ENCODE measurements around the gene PFKM.

The PFKM gene

DNA sequence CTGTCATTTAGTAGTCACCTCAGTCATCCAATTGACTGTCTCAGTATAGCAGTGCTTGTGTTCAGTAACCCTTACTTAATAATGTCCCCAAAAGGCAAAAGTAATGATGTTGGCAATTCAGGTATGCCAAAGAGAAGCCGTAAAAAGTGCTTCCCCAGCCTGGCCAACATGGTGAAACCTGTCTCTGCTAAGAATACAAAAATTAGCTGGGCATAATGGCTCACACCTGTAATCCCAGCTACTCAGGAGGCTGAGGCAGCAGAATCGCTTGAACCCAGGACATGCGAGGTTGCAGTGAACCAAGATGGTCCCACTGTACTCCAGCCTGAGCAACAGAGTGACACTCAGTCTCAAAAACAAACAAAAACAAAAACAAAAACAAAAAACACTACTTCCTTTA is 46.9 kb upstream of the PFKM start:
- H3K4ac ChIP-seq (ENCODE audit: low read depth, low read length): no peak overlapping the region
- H3K18ac ChIP-seq (ENCODE audit: low read length): no peak overlapping the region
- H4K8ac ChIP-seq (ENCODE audit: low read depth, low read length): no peak overlapping the region
- H3K23ac ChIP-seq (ENCODE audit: low read length): no peak overlapping the region
- no peak overlapping the region for H3K4me2 ChIP-seq (ENCODE audit: low read length)
- H2BK120ac ChIP-seq (ENCODE audit: insufficient read depth, low read length, poor library complexity): no peak overlapping the region
- no peak overlapping the region for H2AK5ac ChIP-seq (ENCODE audit: low read length)
- no peak overlapping the region for H4K12ac ChIP-seq (ENCODE audit: low read depth, low read length)
- H3K9me3 ChIP-seq (ENCODE audit: insufficient read depth, low read depth, low read length): no peaks in the 10 kb centered on the region
- DNase-seq: no peak
- H3K4me1 ChIP-seq (ENCODE audit: control insufficient read depth in 1 of 2, insufficient read depth in 2 of 2, low read length in 2 of 2): no peaks in the 10 kb centered on the region
- H3K36me3 ChIP-seq (ENCODE audit: control insufficient read depth in 1 of 2, insufficient read depth in 2 of 2, low read length in 2 of 2): peaks cover 7 to 9% of the 10 kb centered on the region in 2 experiments
- no peak overlapping the region for H3K4me3 ChIP-seq (ENCODE audit: low read depth, low read length)
- H3K14ac ChIP-seq (ENCODE audit: low read length): no peak overlapping the region
- H4K91ac ChIP-seq (ENCODE audit: low read depth, low read length): no peak overlapping the region
- H3K27me3 ChIP-seq (ENCODE audit: insufficient read depth, low read length): no peaks in the 10 kb centered on the region
- H3K79me1 ChIP-seq (ENCODE audit: low read length): no peaks in the 10 kb centered on the region
- no peak overlapping the region for H2AFZ ChIP-seq (ENCODE audit: insufficient read depth, low read length, poor library complexity)
- H3K79me2 ChIP-seq (ENCODE audit: control insufficient read depth, insufficient read depth, low read length, poor library complexity): no peaks in the 10 kb centered on the region
- no CpG with 5 or more reads among the region's 3 CpGs for WGBS (ENCODE audit: extremely low coverage, insufficient coverage, insufficient read length)
- no peak overlapping the region for H3K27ac ChIP-seq (ENCODE audit: low read depth, low read length)
- no peak overlapping the region for H3K9ac ChIP-seq (ENCODE audit: low read length)
- no peak overlapping the region for H2BK12ac ChIP-seq (ENCODE audit: low read length)
- H2BK5ac ChIP-seq (ENCODE audit: low read depth, low read length, poor library complexity): no peak overlapping the region

- no peaks in the 10 kb centered on the region for H3K9me3 ChIP-seq (ENCODE audit: insufficient read depth, low read depth, low read length)
- no peak overlapping the region for H2AK5ac ChIP-seq (ENCODE audit: low read length)
- H4K8ac ChIP-seq (ENCODE audit: low read depth, low read length): no peak overlapping the region
- H3K79me1 ChIP-seq (ENCODE audit: low read length): no peaks in the 10 kb centered on the region
- no CpG with 5 or more reads among the region's 1 CpG for WGBS (ENCODE audit: extremely low coverage, insufficient coverage, insufficient read length)
- no peak overlapping the region for H3K18ac ChIP-seq (ENCODE audit: low read length)
- H3K14ac ChIP-seq (ENCODE audit: low read length): no peak overlapping the region
- no peak overlapping the region for H3K4me3 ChIP-seq (ENCODE audit: low read depth, low read length)
- H4K12ac ChIP-seq (ENCODE audit: low read depth, low read length): no peak overlapping the region
- no peak overlapping the region for H3K4me2 ChIP-seq (ENCODE audit: low read length)
- no peak overlapping the region for H2BK12ac ChIP-seq (ENCODE audit: low read length)
- H2BK120ac ChIP-seq (ENCODE audit: insufficient read depth, low read length, poor library complexity): no peak overlapping the region
- no peak overlapping the region for H3K23ac ChIP-seq (ENCODE audit: low read length)
- no peaks in the 10 kb centered on the region for H3K27me3 ChIP-seq (ENCODE audit: insufficient read depth, low read length)
- no peak for DNase-seq
- H3K36me3 ChIP-seq (ENCODE audit: control insufficient read depth in 1 of 2, insufficient read depth in 2 of 2, low read length in 2 of 2): peaks cover 7 to 8% of the 10 kb centered on the region in 2 experiments
- H2BK5ac ChIP-seq (ENCODE audit: low read depth, low read length, poor library complexity): no peak overlapping the region
- H3K79me2 ChIP-seq (ENCODE audit: control insufficient read depth, insufficient read depth, low read length, poor library complexity): no peaks in the 10 kb centered on the region
- H3K4me1 ChIP-seq (ENCODE audit: control insufficient read depth in 1 of 2, insufficient read depth in 2 of 2, low read length in 2 of 2): no peaks in the 10 kb centered on the region
- no peak overlapping the region for H3K4ac ChIP-seq (ENCODE audit: low read depth, low read length)
- no peak overlapping the region for H3K9ac ChIP-seq (ENCODE audit: low read length)
- H3K27ac ChIP-seq (ENCODE audit: low read depth, low read length): no peak overlapping the region
- no peak overlapping the region for H4K91ac ChIP-seq (ENCODE audit: low read depth, low read length)
- no peak overlapping the region for H2AFZ ChIP-seq (ENCODE audit: insufficient read depth, low read length, poor library complexity)
Measured at GRCh38 chr12:48074266-48074665, 44.9 kb upstream of the PFKM start.

GRCh38 chr12:48075832-48076231 is 43.3 kb upstream of the PFKM start:
- Histone ChIP-seq H3K9ac (ENCODE audit: low read length) (no peak overlapping the region), H4K91ac (ENCODE audit: low read depth, low read length) (no peak overlapping the region), H3K4ac (ENCODE audit: low read depth, low read length) (no peak overlapping the region), H3K14ac (ENCODE audit: low read length) (no peak overlapping the region), H3K27ac (ENCODE audit: low read depth, low read length) (no peak overlapping the region), H3K79me2 (ENCODE audit: control insufficient read depth, insufficient read depth, low read length, poor library complexity) (no peaks in the 10 kb centered on the region), H4K12ac (ENCODE audit: low read depth, low read length) (no peak overlapping the region), H2AFZ (ENCODE audit: insufficient read depth, low read length, poor library complexity) (no peak overlapping the region), H3K27me3 (ENCODE audit: insufficient read depth, low read length) (no peaks in the 10 kb centered on the region), H2BK5ac (ENCODE audit: low read depth, low read length, poor library complexity) (no peak overlapping the region), H3K79me1 (ENCODE audit: low read length) (no peaks in the 10 kb centered on the region), H3K9me3 (ENCODE audit: insufficient read depth, low read depth, low read length) (no peaks in the 10 kb centered on the region), H3K4me3 (ENCODE audit: low read depth, low read length) (no peak overlapping the region), H3K18ac (ENCODE audit: low read length) (no peak overlapping the region), H3K23ac (ENCODE audit: low read length) (no peak overlapping the region), H3K4me1 (ENCODE audit: control insufficient read depth in 1 of 2, insufficient read depth in 2 of 2, low read length in 2 of 2) (no peaks in the 10 kb centered on the region), H3K4me2 (ENCODE audit: low read length) (no peak overlapping the region), H4K8ac (ENCODE audit: low read depth, low read length) (no peak overlapping the region), H2AK5ac (ENCODE audit: low read length) (no peak overlapping the region), H2BK120ac (ENCODE audit: insufficient read depth, low read length, poor library complexity) (no peak overlapping the region), H3K36me3 (ENCODE audit: control insufficient read depth in 1 of 2, insufficient read depth in 2 of 2, low read length in 2 of 2) (peaks cover 6% of the 10 kb centered on the region in 2 experiments), H2BK12ac (ENCODE audit: low read length) (no peak overlapping the region)
- no CpG with 5 or more reads among the region's 1 CpG for WGBS (ENCODE audit: extremely low coverage, insufficient coverage, insufficient read length)
- DNase-seq: no peak

DNA sequence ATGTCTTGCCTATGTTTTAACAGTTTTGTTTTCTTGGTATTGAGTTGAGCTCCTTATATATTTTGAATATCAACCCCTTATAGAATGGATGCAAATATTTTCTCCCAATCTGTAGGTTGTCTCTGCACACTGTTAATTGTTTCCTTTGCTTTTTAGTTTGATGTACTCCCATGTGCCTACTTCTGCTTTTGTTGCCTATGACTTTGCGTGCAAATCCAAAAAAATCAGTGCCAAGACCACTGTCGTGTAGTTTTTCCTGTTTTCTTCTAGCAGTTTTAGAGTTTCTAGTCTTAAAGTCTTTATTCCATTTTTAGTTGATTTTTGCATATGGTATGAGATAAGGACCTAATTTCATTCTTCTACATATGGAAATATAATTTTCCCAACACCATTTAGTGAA is 42.1 kb upstream of the PFKM start:
- no peak overlapping the region for H3K14ac ChIP-seq (ENCODE audit: low read length)
- no peak overlapping the region for H2AK5ac ChIP-seq (ENCODE audit: low read length)
- H3K27me3 ChIP-seq (ENCODE audit: insufficient read depth, low read length): no peaks in the 10 kb centered on the region
- H4K91ac ChIP-seq (ENCODE audit: low read depth, low read length): no peak overlapping the region
- H3K9me3 ChIP-seq (ENCODE audit: insufficient read depth, low read depth, low read length): no peaks in the 10 kb centered on the region
- H2BK12ac ChIP-seq (ENCODE audit: low read length): no peak overlapping the region
- H3K4me1 ChIP-seq (ENCODE audit: control insufficient read depth in 1 of 2, insufficient read depth in 2 of 2, low read length in 2 of 2): no peaks in the 10 kb centered on the region
- no peak overlapping the region for H3K27ac ChIP-seq (ENCODE audit: low read depth, low read length)
- no peak overlapping the region for H3K18ac ChIP-seq (ENCODE audit: low read length)
- no peak overlapping the region for H3K4me2 ChIP-seq (ENCODE audit: low read length)
- H3K4ac ChIP-seq (ENCODE audit: low read depth, low read length): no peak overlapping the region
- H3K23ac ChIP-seq (ENCODE audit: low read length): no peak overlapping the region
- no peak overlapping the region for H4K8ac ChIP-seq (ENCODE audit: low read depth, low read length)
- no CpG with 5 or more reads among the region's 2 CpGs for WGBS (ENCODE audit: extremely low coverage, insufficient coverage, insufficient read length)
- no peaks in the 10 kb centered on the region for H3K79me1 ChIP-seq (ENCODE audit: low read length)
- H2BK120ac ChIP-seq (ENCODE audit: insufficient read depth, low read length, poor library complexity): no peak overlapping the region
- no peak overlapping the region for H3K4me3 ChIP-seq (ENCODE audit: low read depth, low read length)
- peaks cover 6 to 9% of the 10 kb centered on the region in 2 experiments for H3K36me3 ChIP-seq (ENCODE audit: control insufficient read depth in 1 of 2, insufficient read depth in 2 of 2, low read length in 2 of 2)
- no peak overlapping the region for H2BK5ac ChIP-seq (ENCODE audit: low read depth, low read length, poor library complexity)
- no peak overlapping the region for H3K9ac ChIP-seq (ENCODE audit: low read length)
- H4K12ac ChIP-seq (ENCODE audit: low read depth, low read length): no peak overlapping the region
- H3K79me2 ChIP-seq (ENCODE audit: control insufficient read depth, insufficient read depth, low read length, poor library complexity): no peaks in the 10 kb centered on the region
- DNase-seq: no peak
- no peak overlapping the region for H2AFZ ChIP-seq (ENCODE audit: insufficient read depth, low read length, poor library complexity)

Data from trophoblast cell (in vitro differentiated cells and primary cell).